B cell (primary cell): Measurements from ENCODE around the gene VKORC1.

Experiments used
- EZH2 ChIP-seq: IDR thresholded peaks from 2 replicates; pipeline ENCODE4 v1.6.1; 2012; ENCODE audit warnings: borderline replicate concordance, low read depth, mild to moderate bottlenecking, moderate library complexity, low read length; ENCODE audit not compliant: insufficient read depth, poor library complexity, severe bottlenecking
- TF ChIP-seq, protein P1 (sequence below): fragments of 200-600 bp; IDR thresholded peaks from one replicate; pipeline ENCODE4 v1.8.0; 2022; ENCODE audit warnings: antibody characterized with exemption, mild to moderate bottlenecking

- TF ChIP-seq, protein P1, sequence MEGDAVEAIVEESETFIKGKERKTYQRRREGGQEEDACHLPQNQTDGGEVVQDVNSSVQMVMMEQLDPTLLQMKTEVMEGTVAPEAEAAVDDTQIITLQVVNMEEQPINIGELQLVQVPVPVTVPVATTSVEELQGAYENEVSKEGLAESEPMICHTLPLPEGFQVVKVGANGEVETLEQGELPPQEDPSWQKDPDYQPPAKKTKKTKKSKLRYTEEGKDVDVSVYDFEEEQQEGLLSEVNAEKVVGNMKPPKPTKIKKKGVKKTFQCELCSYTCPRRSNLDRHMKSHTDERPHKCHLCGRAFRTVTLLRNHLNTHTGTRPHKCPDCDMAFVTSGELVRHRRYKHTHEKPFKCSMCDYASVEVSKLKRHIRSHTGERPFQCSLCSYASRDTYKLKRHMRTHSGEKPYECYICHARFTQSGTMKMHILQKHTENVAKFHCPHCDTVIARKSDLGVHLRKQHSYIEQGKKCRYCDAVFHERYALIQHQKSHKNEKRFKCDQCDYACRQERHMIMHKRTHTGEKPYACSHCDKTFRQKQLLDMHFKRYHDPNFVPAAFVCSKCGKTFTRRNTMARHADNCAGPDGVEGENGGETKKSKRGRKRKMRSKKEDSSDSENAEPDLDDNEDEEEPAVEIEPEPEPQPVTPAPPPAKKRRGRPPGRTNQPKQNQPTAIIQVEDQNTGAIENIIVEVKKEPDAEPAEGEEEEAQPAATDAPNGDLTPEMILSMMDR: no peak
- TF ChIP-seq EZH2: no peak
These were observed 18.3 kb downstream of the VKORC1 start for GRCh38 chr16:31076319-31076718.
